GM13977 (cell line): ENCODE measurements around the gene ZFAND3.

ENCODE experiments used
- DNase-seq: peaks from one replicate; pipeline ENCODE4 v3.0.0; 2012; ENCODE audit warnings: low spot score
- in situ Hi-C: fragments of 300-500 bp; cut with MboI; formaldehyde crosslinking; loops from one replicate; pipeline ENCODE4 v1.12.0; 2022; ENCODE audit warnings: low sequenced_read_pairs, low pct_unique_long_range_greater_than_20kb, mixed read lengths, inconsistent platforms; ENCODE audit not compliant: unreplicated experiment
- TF ChIP-seq, protein P1 (sequence below): IDR thresholded peaks from 2 replicates; pipeline ENCODE4 v1.5.1; 2012; ENCODE audit warnings: mild to moderate bottlenecking, control low read depth; ENCODE audit not compliant: insufficient read depth; ENCODE audit errors: extremely low read depth, missing control alignments

Gene ZFAND3

DNA sequence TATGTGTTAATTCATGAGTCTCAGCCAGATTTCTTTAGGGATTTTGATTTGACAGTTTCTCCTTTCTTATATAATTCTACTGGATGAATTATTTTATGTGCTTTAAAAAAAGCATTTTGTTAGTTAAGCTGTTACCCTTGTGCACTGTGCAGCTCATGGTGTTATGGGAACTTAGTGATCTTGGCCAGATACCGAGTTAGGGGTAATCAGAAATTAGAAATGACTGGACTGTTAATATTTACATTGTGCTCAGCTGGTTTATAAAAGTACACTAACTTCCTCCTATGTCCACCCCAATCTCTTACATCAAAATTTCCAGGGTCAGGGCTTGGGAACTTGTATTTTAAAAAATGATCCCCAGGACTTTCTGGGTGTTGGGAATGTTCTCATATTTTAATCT lies 260.0 kb downstream of the ZFAND3 start:
- no peak for DNase-seq
- TF ChIP-seq, protein P1, sequence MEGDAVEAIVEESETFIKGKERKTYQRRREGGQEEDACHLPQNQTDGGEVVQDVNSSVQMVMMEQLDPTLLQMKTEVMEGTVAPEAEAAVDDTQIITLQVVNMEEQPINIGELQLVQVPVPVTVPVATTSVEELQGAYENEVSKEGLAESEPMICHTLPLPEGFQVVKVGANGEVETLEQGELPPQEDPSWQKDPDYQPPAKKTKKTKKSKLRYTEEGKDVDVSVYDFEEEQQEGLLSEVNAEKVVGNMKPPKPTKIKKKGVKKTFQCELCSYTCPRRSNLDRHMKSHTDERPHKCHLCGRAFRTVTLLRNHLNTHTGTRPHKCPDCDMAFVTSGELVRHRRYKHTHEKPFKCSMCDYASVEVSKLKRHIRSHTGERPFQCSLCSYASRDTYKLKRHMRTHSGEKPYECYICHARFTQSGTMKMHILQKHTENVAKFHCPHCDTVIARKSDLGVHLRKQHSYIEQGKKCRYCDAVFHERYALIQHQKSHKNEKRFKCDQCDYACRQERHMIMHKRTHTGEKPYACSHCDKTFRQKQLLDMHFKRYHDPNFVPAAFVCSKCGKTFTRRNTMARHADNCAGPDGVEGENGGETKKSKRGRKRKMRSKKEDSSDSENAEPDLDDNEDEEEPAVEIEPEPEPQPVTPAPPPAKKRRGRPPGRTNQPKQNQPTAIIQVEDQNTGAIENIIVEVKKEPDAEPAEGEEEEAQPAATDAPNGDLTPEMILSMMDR = no peak
- in situ Hi-C loops = no loop called here

DNA sequence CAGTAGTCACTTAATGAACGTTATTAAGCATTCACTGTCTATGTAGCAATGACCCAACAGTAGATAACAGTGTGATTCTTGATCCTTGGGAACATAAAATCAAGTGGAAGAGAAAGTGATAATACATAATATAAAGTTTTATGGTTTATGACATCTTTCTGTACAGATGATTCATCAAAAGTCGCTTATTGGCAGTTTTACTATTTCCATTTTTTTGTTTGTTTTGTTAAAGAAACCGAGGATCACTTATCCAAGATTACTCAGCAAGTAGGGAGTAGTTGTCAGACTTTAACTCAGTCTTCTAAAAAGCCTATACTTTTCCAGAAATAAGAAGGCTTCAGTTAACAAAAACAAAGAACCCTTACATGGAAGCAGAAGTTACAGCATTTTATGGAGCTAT lies 260.8 kb downstream of the ZFAND3 start:
- in situ Hi-C loops = no loop called here
- TF ChIP-seq, protein P1 = no peak
- no peak for DNase-seq

DNA sequence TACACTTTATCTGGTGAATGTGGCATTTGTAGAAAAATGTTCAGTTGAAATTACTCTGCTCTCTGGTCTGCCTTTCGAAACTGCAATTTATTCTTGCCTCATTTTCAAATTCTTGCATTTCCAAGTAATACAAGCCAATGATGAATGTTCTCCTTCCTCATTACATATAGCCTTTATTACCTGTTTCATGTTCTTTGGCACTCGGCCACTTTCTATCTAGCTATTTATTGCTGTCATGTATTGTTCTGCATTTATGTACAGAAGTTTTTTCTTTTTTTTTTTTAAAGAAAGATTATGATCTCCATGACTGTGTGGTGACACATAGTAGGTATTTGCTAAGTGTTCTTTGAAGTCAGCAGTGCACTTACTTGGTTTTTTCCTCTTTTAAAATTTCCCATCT lies 261.4 kb downstream of the ZFAND3 start:
- DNase-seq = no peak
- TF ChIP-seq, protein P1 = no peak

DNA sequence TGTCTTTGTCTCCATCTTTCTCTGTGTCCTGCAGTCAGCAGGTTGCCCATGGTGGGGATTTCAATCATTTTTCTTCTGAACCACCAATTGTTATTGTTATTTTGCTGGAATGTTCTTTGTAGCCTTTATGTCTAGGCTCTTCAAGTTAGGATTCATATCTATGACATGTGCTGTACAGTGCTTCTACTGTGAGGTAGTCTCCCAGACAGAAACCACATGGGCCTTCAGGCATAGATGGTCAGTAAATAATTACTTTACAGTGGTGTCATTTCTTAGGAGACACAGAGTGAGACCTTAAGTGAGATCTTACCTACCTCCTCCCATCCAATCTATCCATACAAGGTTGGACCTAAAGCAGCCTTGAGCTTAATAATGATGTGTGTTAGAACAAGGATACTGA lies 265.5 kb downstream of the ZFAND3 start:
- DNase-seq = no peak
- in situ Hi-C loops = no loop called here
- TF ChIP-seq, protein P1 = no peak

More for the DNA sequence above, 261.4 kb downstream of the ZFAND3 start:
- in situ Hi-C loops = no loop called here

DNA sequence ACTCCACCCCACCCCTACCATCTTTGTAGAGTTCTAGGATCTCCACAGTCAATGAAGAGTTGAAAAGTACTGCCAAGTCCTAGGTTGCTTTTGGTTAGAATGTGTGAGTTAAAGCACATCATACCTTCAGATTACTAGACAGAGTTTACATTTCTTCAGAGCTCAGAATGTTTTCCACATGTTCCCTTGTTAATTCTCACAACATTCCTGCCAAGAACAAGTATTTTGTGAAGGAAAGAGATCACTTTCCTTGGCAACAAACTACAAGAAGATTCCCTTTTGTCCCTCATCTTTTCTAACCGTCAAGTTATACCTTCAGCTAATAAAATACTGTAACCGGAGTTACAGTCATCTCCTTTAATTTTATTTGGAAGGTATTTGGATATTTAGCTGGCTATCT lies 266.8 kb downstream of the ZFAND3 start:
- TF ChIP-seq, protein P1 = no peak
- DNase-seq = no peak
- in situ Hi-C loops = no loop called here

DNA sequence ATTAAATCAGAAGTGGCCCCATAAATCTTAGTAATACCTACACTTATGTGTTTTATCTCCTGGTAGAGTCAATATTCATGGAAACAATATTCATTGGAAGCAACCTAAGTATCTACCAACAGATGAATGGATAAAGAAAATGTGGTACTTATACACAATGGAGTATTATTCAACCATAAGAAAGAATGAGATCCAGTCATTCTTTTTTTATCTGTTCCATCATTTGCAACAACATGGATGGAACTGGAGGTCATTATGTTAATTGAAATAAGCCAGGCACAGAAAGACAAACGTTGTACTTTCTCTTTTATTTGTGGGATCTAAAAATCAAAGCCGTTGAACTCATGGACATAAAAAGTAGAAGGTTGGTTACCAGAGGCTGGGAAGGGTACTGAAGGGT lies 268.5 kb downstream of the ZFAND3 start:
- in situ Hi-C loops = no loop called here

More for the DNA sequence above, 268.5 kb downstream of the ZFAND3 start:
- TF ChIP-seq, protein P1 = no peak
- DNase-seq = no peak
